HCT116 (cell line): ENCODE measurements around the gene ZNF469. TPM values are rescaled to one million over a fixed set of nuclear protein-coding genes. Genes with fewer than 3 reads are reported as not detected.

ENCODE experiments used
- ATAC-seq: fragments of 200-7000 bp; cut with Tn5 transposase; 2 replicates; pipeline ENCODE4 v1.9.1; 2020; ENCODE audit warnings: mild to moderate bottlenecking, moderate library complexity
- BruUV-seq: library from RNA; stranded (reverse); fragments of 400-500 nt; replicated peaks from 2 replicates; lab custom pipeline; 2021; lab: Mats Ljungman, UMichigan
- CTCF ChIA-PET: fragments of 300-600 bp; sonication (Branson Sonifier 250); formaldehyde crosslinking; loops from one replicate; lab custom pipeline; 2021; ENCODE audit warnings: antibody characterized with exemption; lab: Charles Lee
- POLR2A ChIA-PET: fragments of 300-600, 350-600 bp; sonication (Branson Sonifier 250); formaldehyde crosslinking; loops from one replicate; lab custom pipeline; 2021; ENCODE audit warnings: antibody characterized with exemption; lab: Charles Lee
- RAD21 ChIA-PET, 2 experiments: fragments of 300-600 bp; sonication (Branson Sonifier 250); formaldehyde crosslinking; loops; one replicate each; lab custom pipeline; 2023; ENCODE audit warnings: low total read pairs in 2 of 2; ENCODE audit not compliant: uncharacterized antibody in 2 of 2, unreplicated experiment in 2 of 2, low non-redundant PET in 1 of 2; lab: Charles Lee
- DNase-seq: peaks from one replicate; pipeline ENCODE4 v3.0.0-alpha.2; 2010; ENCODE audit warnings: low read depth, low spot score
- H2AFZ ChIP-seq: fragments of 200-600 bp; shearing (Covaris generic), sonication (generic); 2 replicates; pipeline ENCODE4 v1.6.1; 2017; ENCODE audit warnings: low read depth, mixed run types, mixed read lengths, antibody characterized with exemption, low read length; ENCODE audit not compliant: poor library complexity, severe bottlenecking
- H3K27ac ChIP-seq: 2 replicates; pipeline ENCODE4 v1.5.1; 2012; ENCODE audit warnings: low read depth, low read length
- H3K27me3 ChIP-seq: fragments of 200-600 bp; sonication (generic); 2 replicates; pipeline ENCODE4 v1.6.1; 2016; ENCODE audit warnings: mixed run types, low read length, mixed read lengths; ENCODE audit not compliant: insufficient read depth
- H3K36me3 ChIP-seq, 2 experiments: fragments of 200-500 bp in 1 of 2; fragments of 200-600 bp in 1 of 2; sonication (Bioruptor generic) in 1 of 2; sonication (generic) in 1 of 2; 2 replicates each; pipeline versions ENCODE4 v1.5.1 to v1.6.1; 2014 to 2016; ENCODE audit warnings: low read length in 2 of 2, inconsistent platforms in 1 of 2, mixed read lengths in 1 of 2, mixed run types in 1 of 2; ENCODE audit not compliant: insufficient read depth in 2 of 2, control insufficient read depth in 1 of 2
- H3K4me1 ChIP-seq, 2 experiments: fragments of 200-600 bp in 1 of 2; sonication (generic) in 1 of 2; 2 replicates each; pipeline versions ENCODE4 v1.5.1 to v1.6.1; 2012 to 2017; ENCODE audit warnings: low read length in 2 of 2, inconsistent platforms in 1 of 2, mild to moderate bottlenecking in 1 of 2, mixed read lengths in 1 of 2, mixed run types in 1 of 2, moderate library complexity in 1 of 2; ENCODE audit not compliant: insufficient read depth in 2 of 2, control insufficient read depth in 1 of 2
- H3K4me2 ChIP-seq: fragments of 200-600 bp; sonication (generic); 2 replicates; pipeline ENCODE4 v1.6.1; 2017; ENCODE audit warnings: mixed run types, low read length, mixed read lengths
- H3K4me3 ChIP-seq, 2 experiments: fragments of 200-600 bp in 1 of 2; sonication (generic) in 1 of 2; replicated peaks in 1 of 2; 2 replicates each; pipeline ENCODE4 v1.5.1; 2011 to 2016; ENCODE audit warnings: low read length in 2 of 2, control low read depth in 1 of 2, low read depth in 1 of 2, mild to moderate bottlenecking in 1 of 2, mixed read lengths in 1 of 2, mixed run types in 1 of 2
- H3K79me2 ChIP-seq: fragments of 200-600 bp; sonication (generic); 2 replicates; pipeline ENCODE4 v1.6.1; 2017; ENCODE audit warnings: mild to moderate bottlenecking, mixed run types, low read length, moderate library complexity, mixed read lengths; ENCODE audit not compliant: insufficient read depth
- H3K9ac ChIP-seq: fragments of 200-600 bp; sonication (generic); 2 replicates; pipeline ENCODE4 v1.6.1; 2016; ENCODE audit warnings: low read length, mixed read lengths
- H3K9me2 ChIP-seq: fragments of 200-600 bp; sonication (generic), shearing (Covaris generic); 2 replicates; pipeline ENCODE4 v1.6.1; 2017; ENCODE audit warnings: mixed run types, mild to moderate bottlenecking, moderate library complexity; ENCODE audit not compliant: insufficient read depth
- H3K9me3 ChIP-seq, 2 experiments: fragments of 200-500 bp in 1 of 2; fragments of 200-600 bp in 1 of 2; sonication (Bioruptor generic) in 1 of 2; sonication (generic) in 1 of 2; 2 replicates each; pipeline ENCODE4 v1.6.1; 2014 to 2017; ENCODE audit warnings: low read length in 2 of 2, mixed read lengths in 2 of 2, inconsistent platforms in 1 of 2, low read depth in 1 of 2, mild to moderate bottlenecking in 1 of 2, mixed run types in 1 of 2, moderate library complexity in 1 of 2; ENCODE audit not compliant: control insufficient read depth in 1 of 2, insufficient read depth in 1 of 2
- H4K20me1 ChIP-seq: fragments of 200-600 bp; sonication (generic), shearing (Covaris generic); 2 replicates; pipeline ENCODE4 v1.6.1; 2017; ENCODE audit warnings: mixed run types, mild to moderate bottlenecking, moderate library complexity; ENCODE audit not compliant: insufficient read depth
- EZH2 ChIP-seq: fragments of 200-600 bp; sonication (generic); IDR thresholded peaks from 2 replicates; pipeline ENCODE4 v1.6.1; 2017; ENCODE audit warnings: antibody characterized with exemption, mixed run types
- EZH2phosphoT487 ChIP-seq: fragments of 200-600 bp; IDR thresholded peaks from 2 replicates; pipeline ENCODE4 v1.6.1; 2018; ENCODE audit warnings: antibody characterized with exemption, borderline replicate concordance
- FOSL1 ChIP-seq: IDR thresholded peaks from 2 replicates; pipeline ENCODE4 v1.6.1; 2012; ENCODE audit warnings: low read depth
- POLR2A ChIP-seq: IDR thresholded peaks from 2 replicates; pipeline ENCODE4 v1.7.0; 2011; ENCODE audit warnings: borderline replicate concordance; ENCODE audit not compliant: insufficient read depth, insufficient read length; ENCODE audit errors: extremely low read depth
- POLR2AphosphoS5 ChIP-seq: IDR thresholded peaks from 2 replicates; pipeline ENCODE4 v1.6.1; 2011; ENCODE audit warnings: mild to moderate bottlenecking, low read depth, low read length, moderate library complexity
- RAD21 ChIP-seq: IDR thresholded peaks from 2 replicates; pipeline ENCODE4 v1.6.1; 2012; ENCODE audit warnings: low read depth, mild to moderate bottlenecking
- SIN3A ChIP-seq: IDR thresholded peaks from 2 replicates; pipeline ENCODE4 v1.6.1; 2012; ENCODE audit warnings: low read depth
- SRF ChIP-seq: IDR thresholded peaks from 2 replicates; pipeline ENCODE4 v1.6.1; 2012; ENCODE audit warnings: low read depth
- TCF7L2 ChIP-seq: IDR thresholded peaks from 2 replicates; pipeline ENCODE4 v1.7.0; 2011; ENCODE audit warnings: borderline replicate concordance, inconsistent platforms; ENCODE audit not compliant: insufficient read depth, insufficient read length; ENCODE audit errors: extremely low read depth
- YY1 ChIP-seq: IDR thresholded peaks from 2 replicates; pipeline ENCODE4 v1.6.1; 2011; ENCODE audit warnings: low read length, low read depth, moderate library complexity, mild to moderate bottlenecking; ENCODE audit not compliant: insufficient replicate concordance; ENCODE audit errors: extremely low read depth
- intact Hi-C: fragments of 100-400 bp; cut with micrococcal nuclease; formaldehyde crosslinking; loops from 2 replicates; pipeline ENCODE4 v1.10.0; 2022
- total RNA-seq: library from RNA; stranded (reverse); gene quantifications from one replicate; pipeline ENCODE4 v1.2.1, GENCODE V29; 2021; ENCODE audit not compliant: unreplicated experiment
- TF ChIP-seq, protein P1 (sequence below), 3 experiments: fragments of 200-600 bp in 1 of 3; sonication (generic) in 1 of 3; IDR thresholded peaks in 2 of 3; conservative IDR thresholded peaks in 1 of 3; 2 replicates each; pipeline ENCODE4 v1.5.1; 2012 to 2017; ENCODE audit warnings: low read depth in 2 of 3, low read length in 2 of 3, antibody characterized with exemption in 1 of 3, borderline replicate concordance in 1 of 3, control low read depth in 1 of 3, mild to moderate bottlenecking in 1 of 3, mixed read lengths in 1 of 3, mixed run types in 1 of 3, moderate library complexity in 1 of 3; ENCODE audit not compliant: insufficient read depth in 1 of 3
- TF ChIP-seq, protein P2 (sequence below): IDR thresholded peaks from 2 replicates; pipeline ENCODE4 v1.6.1; 2012

The ZNF469 gene
- total RNA-seq, 1 experiment from 2014 or later: 5.9 TPM

DNA sequence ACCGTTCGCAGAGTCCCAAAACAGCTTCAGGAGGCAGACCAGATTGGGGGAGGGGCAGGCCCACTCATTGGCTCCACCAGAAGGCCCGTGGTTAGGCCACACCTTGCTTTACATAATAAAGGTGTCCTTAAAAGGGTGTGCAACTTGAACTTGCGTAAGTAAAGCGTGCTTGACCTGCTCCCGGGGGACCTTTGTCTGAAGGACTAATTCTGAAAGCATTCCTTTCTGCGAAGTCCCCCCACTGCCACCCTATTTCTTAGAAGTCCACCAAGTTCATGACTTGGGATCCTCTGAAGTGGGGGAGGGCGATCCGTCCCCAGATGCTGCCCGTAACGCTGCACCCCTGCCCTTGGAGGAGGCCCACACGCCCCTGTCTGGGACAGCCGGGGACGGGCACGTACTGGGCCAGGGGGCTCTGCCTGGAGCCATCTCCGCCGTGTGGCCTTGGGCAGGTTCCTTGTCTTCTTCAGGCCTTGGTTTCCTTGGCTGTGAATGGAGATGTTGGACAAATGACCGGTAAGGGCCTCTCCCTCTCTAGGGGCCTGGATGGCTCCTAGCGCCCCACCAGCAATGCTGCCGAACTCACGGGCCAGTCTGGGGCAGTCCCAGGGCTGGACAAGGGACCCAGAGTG lies 823 bp upstream of the ZNF469 start:
- peaks cover 32% of the 10 kb centered on the region for H3K79me2 ChIP-seq
- peak overlapping the region; percentile 94 for H3K4me2 ChIP-seq
- ChIA-PET RAD21 (no interaction called here), CTCF (no interaction called here), POLR2A (no interaction called here)
- H3K27me3 ChIP-seq: no peaks in the 10 kb centered on the region
- no peaks in the 10 kb centered on the region for H3K9me2 ChIP-seq
- peaks cover 0 to 9% of the 10 kb centered on the region in 2 experiments; a peak in 1 of 4 replicates for H3K9me3 ChIP-seq
- DNase-seq (no peak), ATAC-seq (no peak)
- H3K36me3 ChIP-seq: peaks cover 0 to 4% of the 10 kb centered on the region in 2 experiments; a peak in 1 of 4 replicates
- H4K20me1 ChIP-seq: no peaks in the 10 kb centered on the region
- no peak for TF ChIP-seq POLR2AphosphoS5
- TF ChIP-seq SRF: no peak
- TF ChIP-seq POLR2A: no peak
- TF ChIP-seq YY1: no peak
- TF ChIP-seq EZH2: no peak
- no peak for TF ChIP-seq RAD21
- no peak for TF ChIP-seq FOSL1
- TF ChIP-seq, protein P1, sequence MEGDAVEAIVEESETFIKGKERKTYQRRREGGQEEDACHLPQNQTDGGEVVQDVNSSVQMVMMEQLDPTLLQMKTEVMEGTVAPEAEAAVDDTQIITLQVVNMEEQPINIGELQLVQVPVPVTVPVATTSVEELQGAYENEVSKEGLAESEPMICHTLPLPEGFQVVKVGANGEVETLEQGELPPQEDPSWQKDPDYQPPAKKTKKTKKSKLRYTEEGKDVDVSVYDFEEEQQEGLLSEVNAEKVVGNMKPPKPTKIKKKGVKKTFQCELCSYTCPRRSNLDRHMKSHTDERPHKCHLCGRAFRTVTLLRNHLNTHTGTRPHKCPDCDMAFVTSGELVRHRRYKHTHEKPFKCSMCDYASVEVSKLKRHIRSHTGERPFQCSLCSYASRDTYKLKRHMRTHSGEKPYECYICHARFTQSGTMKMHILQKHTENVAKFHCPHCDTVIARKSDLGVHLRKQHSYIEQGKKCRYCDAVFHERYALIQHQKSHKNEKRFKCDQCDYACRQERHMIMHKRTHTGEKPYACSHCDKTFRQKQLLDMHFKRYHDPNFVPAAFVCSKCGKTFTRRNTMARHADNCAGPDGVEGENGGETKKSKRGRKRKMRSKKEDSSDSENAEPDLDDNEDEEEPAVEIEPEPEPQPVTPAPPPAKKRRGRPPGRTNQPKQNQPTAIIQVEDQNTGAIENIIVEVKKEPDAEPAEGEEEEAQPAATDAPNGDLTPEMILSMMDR (IDR thresholded peaks at IDR 0.05 in 2 of 3, conservative IDR thresholded peaks at IDR 0.05 in 1 of 3; ENCODE audit: borderline replicate concordance in 1 of 3, insufficient read depth in 1 of 3, low read depth in 2 of 3, low read length in 2 of 3): no peak
- TF ChIP-seq EZH2phosphoT487: no peak
- TF ChIP-seq, protein P2, sequence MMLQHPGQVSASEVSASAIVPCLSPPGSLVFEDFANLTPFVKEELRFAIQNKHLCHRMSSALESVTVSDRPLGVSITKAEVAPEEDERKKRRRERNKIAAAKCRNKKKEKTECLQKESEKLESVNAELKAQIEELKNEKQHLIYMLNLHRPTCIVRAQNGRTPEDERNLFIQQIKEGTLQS: no peak
- TF ChIP-seq TCF7L2: no peak
- TF ChIP-seq SIN3A: no peak
- BruUV-seq: no TSS peak
- intact Hi-C loops: no loop called here
- peak overlapping the region; percentile 86 for H3K9ac ChIP-seq
- H3K4me3 ChIP-seq: no peak overlapping the region; a peak in 2 of 4 replicates
- peak overlapping the region; percentile 64; the same call in 1 of the 2 replicates for H3K27ac ChIP-seq
- peaks cover 18 to 28% of the 10 kb centered on the region in 2 experiments for H3K4me1 ChIP-seq
- peak overlapping the region; percentile 81 for H2AFZ ChIP-seq
